Measurements from ENCODE around the gene SORCS2. TPM values are rescaled to one million over a fixed set of nuclear protein-coding genes. Genes with fewer than 3 reads are reported as not detected.

SORCS2 gene
- total and polyA plus RNA-seq, 2 of the 8 experiments (the other 6 are each of a cell fraction or from before 2014, with no cell fraction given): 0.36 to 1.8 TPM

DNA sequence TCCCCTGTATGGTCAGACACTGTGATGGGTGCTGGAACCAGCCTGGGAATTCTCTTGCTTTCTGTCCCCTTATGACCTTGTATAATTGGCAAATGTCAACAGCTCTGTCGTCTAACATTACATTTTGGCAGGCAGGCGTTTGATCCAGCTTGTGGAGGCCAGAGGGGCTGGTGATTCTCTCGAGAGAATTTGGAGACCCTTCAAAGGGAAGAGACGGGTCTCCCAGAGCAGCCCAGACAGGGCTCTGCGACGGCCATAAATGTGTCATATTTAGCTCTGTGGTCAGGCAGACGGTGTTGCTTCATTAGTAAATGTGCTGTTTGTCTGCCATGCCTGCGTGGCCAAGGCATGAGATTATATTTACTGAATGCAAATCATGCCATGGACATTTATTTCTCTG is 68.7 kb downstream of the SORCS2 start:
- H4K5ac ChIP-seq (ENCODE audit: insufficient read length, low read depth, low read length): no peak overlapping the region
- no peaks in the 10 kb centered on the region for H3K27me3 ChIP-seq (replicated peaks in 1 of 4; ENCODE audit: control insufficient read depth in 3 of 4, extremely low read depth in 1 of 4, insufficient read depth in 3 of 4, low read length in 3 of 4)
- no peaks in the 10 kb centered on the region for H3K36me3 ChIP-seq (ENCODE audit: control insufficient read depth in 2 of 4, insufficient read depth in 4 of 4, low read length in 3 of 4)
- ChIA-PET CTCF (ENCODE audit: partially characterized antibody) (interaction anchor here (0.7 to 1.5 kb wide), 2 partner anchors 20 to 35 kb away, joined by 3 to 4 read pairs; no protein-coding TSS in a partner anchor), POLR2A (ENCODE audit: partially characterized antibody) (no interaction called here)
- H4K8ac ChIP-seq (ENCODE audit: extremely low read depth, insufficient read depth, low read length): no peak overlapping the region
- no peak overlapping the region for H3K14ac ChIP-seq (ENCODE audit: insufficient read length)
- H2AK5ac ChIP-seq (ENCODE audit: low read depth, low read length): no peak overlapping the region
- FAIRE-seq (no peak), DNase-seq (ENCODE audit: low read depth in 1 of 2, low spot score in 2 of 2) (no peak)
- H3K9me3 ChIP-seq (ENCODE audit: insufficient read depth in 2 of 2, low read depth in 1 of 2, low read length in 1 of 2): no peaks in the 10 kb centered on the region; a peak in 2 of 4 replicates
- no peak overlapping the region for H3K27ac ChIP-seq (ENCODE audit: low read depth, low read length)
- H2BK120ac ChIP-seq (replicated peaks; ENCODE audit: low read depth, low read length): no peak overlapping the region
- H2BK5ac ChIP-seq (ENCODE audit: low read depth, low read length): no peak overlapping the region
- H3K9ac ChIP-seq (replicated peaks in 1 of 4; ENCODE audit: extremely low read depth in 1 of 4, low read depth in 3 of 4, low read length in 3 of 4): no peak overlapping the region
- H4K20me1 ChIP-seq (replicated peaks in 1 of 2; ENCODE audit: control insufficient read depth in 1 of 2, insufficient read depth in 2 of 2, low read length in 2 of 2): no peaks in the 10 kb centered on the region
- 86% methylated on average over 8 of the region's 8 CpGs; no CpG with 5 or more reads in 1 of the 2 experiments for WGBS, 2 experiments (ENCODE audit: extremely low coverage in 1 of 2, insufficient coverage in 1 of 2, insufficient read length in 1 of 2, insufficient replicate concordance in 2 of 2, low coverage in 1 of 2, low lambda C conversion rate in 2 of 2, missing lambda C conversion rate in 1 of 2)
- no peak overlapping the region for H2BK12ac ChIP-seq (ENCODE audit: low read depth, low read length)
- H3K4me3 ChIP-seq (ENCODE audit: extremely low read depth in 1 of 4, insufficient read depth in 2 of 4, low read depth in 3 of 4, low read length in 4 of 4): no peak overlapping the region
- H4K91ac ChIP-seq (replicated peaks; ENCODE audit: insufficient read length, low read length): no peak overlapping the region
- no peak overlapping the region for H3K56ac ChIP-seq (replicated peaks; ENCODE audit: insufficient read length, low read depth, low read length)
- no peaks in the 10 kb centered on the region for H3K79me1 ChIP-seq (ENCODE audit: low read depth, low read length)
- no peaks in the 10 kb centered on the region for H3K79me2 ChIP-seq (ENCODE audit: control insufficient read depth in 1 of 2, insufficient read depth in 2 of 2, low read length in 2 of 2)
- no peak overlapping the region for H3K4ac ChIP-seq (replicated peaks; ENCODE audit: insufficient read length, low read depth, low read length)
- H3K18ac ChIP-seq (ENCODE audit: extremely low read depth, low read length): no peak overlapping the region
- peaks cover 4% of the 10 kb centered on the region; the same call in 1 of the 2 replicates for H3K23me2 ChIP-seq (ENCODE audit: low read depth, low read length)
- H3K23ac ChIP-seq (ENCODE audit: insufficient read length): no peak overlapping the region
- H3K4me1 ChIP-seq (replicated peaks in 1 of 4; ENCODE audit: control insufficient read depth in 3 of 4, insufficient read depth in 4 of 4, low read length in 3 of 4): no peaks in the 10 kb centered on the region
- no peak overlapping the region for H3K4me2 ChIP-seq (ENCODE audit: insufficient read depth in 1 of 2, low read depth in 2 of 2, low read length in 2 of 2)
- no peak overlapping the region for H2BK15ac ChIP-seq (ENCODE audit: low read length)
- no peak overlapping the region for H2AFZ ChIP-seq (ENCODE audit: low read length)
- H2BK20ac ChIP-seq (ENCODE audit: low read length): no peak overlapping the region
- no peak for TF ChIP-seq CTCF (IDR thresholded peaks at IDR 0.05; ENCODE audit: control extremely low read depth in 1 of 3, insufficient read depth in 1 of 3, low read depth in 1 of 3, low read length in 3 of 3)
- TF ChIP-seq RXRA (IDR thresholded peaks at IDR 0.05; ENCODE audit: insufficient read depth, low read depth, low read length): no peak
- TF ChIP-seq ASH2L (IDR thresholded peaks at IDR 0.05; ENCODE audit: low read length): no peak
- no peak for TF ChIP-seq SP2 (IDR thresholded peaks at IDR 0.05; ENCODE audit: low read length)
- TF ChIP-seq, protein P1, sequence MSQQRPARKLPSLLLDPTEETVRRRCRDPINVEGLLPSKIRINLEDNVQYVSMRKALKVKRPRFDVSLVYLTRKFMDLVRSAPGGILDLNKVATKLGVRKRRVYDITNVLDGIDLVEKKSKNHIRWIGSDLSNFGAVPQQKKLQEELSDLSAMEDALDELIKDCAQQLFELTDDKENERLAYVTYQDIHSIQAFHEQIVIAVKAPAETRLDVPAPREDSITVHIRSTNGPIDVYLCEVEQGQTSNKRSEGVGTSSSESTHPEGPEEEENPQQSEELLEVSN (IDR thresholded peaks at IDR 0.05): no peak
- TF ChIP-seq SIN3A (conservative IDR thresholded peaks at IDR 0.05 in 1 of 2, IDR thresholded peaks at IDR 0.05 in 1 of 2; ENCODE audit: low read depth in 1 of 2, low read length in 2 of 2): no peak
- TF ChIP-seq GABPA (IDR thresholded peaks at IDR 0.05; ENCODE audit: borderline replicate concordance, insufficient read depth, low read length): no peak
- no peak for TF ChIP-seq CEBPB (IDR thresholded peaks at IDR 0.05; ENCODE audit: low read depth, low read length)
- TF ChIP-seq, protein P2, sequence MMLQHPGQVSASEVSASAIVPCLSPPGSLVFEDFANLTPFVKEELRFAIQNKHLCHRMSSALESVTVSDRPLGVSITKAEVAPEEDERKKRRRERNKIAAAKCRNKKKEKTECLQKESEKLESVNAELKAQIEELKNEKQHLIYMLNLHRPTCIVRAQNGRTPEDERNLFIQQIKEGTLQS (IDR thresholded peaks at IDR 0.05; ENCODE audit: insufficient read depth, low read depth, low read length): no peak
- no peak for TF ChIP-seq YY1 (IDR thresholded peaks at IDR 0.05; ENCODE audit: low read depth, low read length)
